K562 (cell line): ENCODE results near the gene TSGA10. TPM values are rescaled to one million over a fixed set of nuclear protein-coding genes. Genes with fewer than 3 reads are reported as not detected.

ENCODE experiments used
- ATAC-seq: fragments of 200-7000 bp; cut with Tn5 transposase; 3 replicates; pipeline ENCODE4 v1.9.1; 2020; ENCODE audit warnings: moderate library complexity
- BruUV-seq: library from RNA; stranded (reverse); fragments of 400-500 nt; replicated peaks from 2 replicates; lab custom pipeline; 2021; lab: Mats Ljungman, UMichigan
- CTCF ChIA-PET: fragments of 300-600 bp; formaldehyde crosslinking; extraction: SDS; loops from one replicate; lab custom pipeline; 2021; ENCODE audit warnings: low intra/inter-chr PET ratio; lab: Yijun Ruan, JAX
- POLR2A ChIA-PET: fragments of 300-600, 350-650 bp; sonication (Branson Sonifier 250); formaldehyde crosslinking; extraction: SDS; loops from one replicate; lab custom pipeline; 2021; ENCODE audit warnings: antibody characterized with exemption, inconsistent platforms; lab: Yijun Ruan, JAX
- DNase-seq, 4 experiments: peaks; one replicate each; pipeline versions ENCODE4 v3.0.0 to v3.0.0-alpha.2; 2011 to 2018; ENCODE audit warnings: low spot score in 3 of 4, mixed read lengths in 3 of 4; ENCODE audit errors: extremely low read depth in 1 of 4
- FAIRE-seq: peaks from 2 replicates; lab custom pipeline; 2011; peaks lifted over from hg19 to GRCh38; lab: Jason Lieb, UNC
- H2AFZ ChIP-seq: 2 replicates; pipeline ENCODE4 v1.6.0; 2011; ENCODE audit warnings: low read depth, low read length, control low read depth, inconsistent platforms
- H3K27ac ChIP-seq: fragments of 200-600 bp; 3 replicates; pipeline ENCODE4 v1.8.0; 2011; ENCODE audit warnings: low read depth, mild to moderate bottlenecking, control low read depth, inconsistent platforms, low read length, moderate library complexity, mixed read lengths; ENCODE audit errors: extremely low read depth
- H3K27me3 ChIP-seq, 2 experiments: fragments of 300-600 bp in 1 of 2; 2 replicates in 1 of 2; 3 replicates in 1 of 2; pipeline versions ENCODE4 v1.6.0 to v1.8.0; 2011; ENCODE audit warnings: inconsistent platforms in 2 of 2, low read length in 2 of 2, mild to moderate bottlenecking in 1 of 2, mixed read lengths in 1 of 2, moderate library complexity in 1 of 2; ENCODE audit not compliant: control insufficient read depth in 2 of 2, insufficient read depth in 2 of 2
- H3K36me3 ChIP-seq: fragments of 300-600 bp; 3 replicates; pipeline ENCODE4 v1.8.0; 2011; ENCODE audit warnings: mild to moderate bottlenecking, low read length, inconsistent platforms; ENCODE audit not compliant: control insufficient read depth, insufficient read depth
- H3K4me1 ChIP-seq, 2 experiments: fragments of 200-600 bp in 1 of 2; replicated peaks in 1 of 2; 2 replicates in 1 of 2; 3 replicates in 1 of 2; pipeline versions ENCODE4 v1.5.1 to v1.8.0; 2011; ENCODE audit warnings: inconsistent platforms in 2 of 2, low read length in 2 of 2, mild to moderate bottlenecking in 1 of 2, mixed read lengths in 1 of 2, moderate library complexity in 1 of 2; ENCODE audit not compliant: control insufficient read depth in 2 of 2, insufficient read depth in 2 of 2
- H3K4me2 ChIP-seq: 2 replicates; pipeline ENCODE4 v1.6.1; 2011; ENCODE audit warnings: low read length, control low read depth, inconsistent platforms, mixed read lengths; ENCODE audit not compliant: insufficient read depth
- H3K4me3 ChIP-seq: fragments of 200-600 bp; sonication (generic), shearing (Covaris generic); 2 replicates; pipeline ENCODE4 v1.5.1; 2016; ENCODE audit warnings: control low read depth, inconsistent platforms
- H3K79me2 ChIP-seq: fragments of 200-600 bp; 3 replicates; pipeline ENCODE4 v1.8.0; 2011; ENCODE audit warnings: low read length, inconsistent platforms; ENCODE audit not compliant: control insufficient read depth, insufficient read depth
- H3K9ac ChIP-seq, 2 experiments: 2 replicates each; pipeline versions ENCODE4 v1.6.0 to v1.6.1; 2011; ENCODE audit warnings: low read depth in 2 of 2, low read length in 2 of 2, control low read depth in 1 of 2, inconsistent platforms in 1 of 2, mild to moderate bottlenecking in 1 of 2, mixed read lengths in 1 of 2; ENCODE audit not compliant: insufficient read depth in 1 of 2
- H3K9me1 ChIP-seq: one replicate; pipeline ENCODE4 v1.6.0; 2011; ENCODE audit warnings: inconsistent platforms, mild to moderate bottlenecking, low read length, moderate library complexity; ENCODE audit not compliant: control insufficient read depth, insufficient read depth
- H3K9me3 ChIP-seq: replicated peaks from 2 replicates; pipeline ENCODE4 v1.5.1; 2011; ENCODE audit warnings: low read depth, low read length, inconsistent platforms; ENCODE audit not compliant: control insufficient read depth, insufficient read depth
- H4K20me1 ChIP-seq: replicated peaks from 2 replicates; pipeline ENCODE4 v1.6.1; 2011; ENCODE audit warnings: low read length, inconsistent platforms, mixed read lengths; ENCODE audit not compliant: control insufficient read depth, insufficient read depth
- CBX1 ChIP-seq: sonication (generic); IDR thresholded peaks from 2 replicates; pipeline ENCODE4 v1.6.1; 2016; ENCODE audit warnings: antibody characterized with exemption, low read depth, mild to moderate bottlenecking
- EP300 ChIP-seq: IDR thresholded peaks from 2 replicates; pipeline ENCODE4 v1.6.1; 2012; ENCODE audit warnings: low read length, improper control_type of control experiment
- HDAC3 ChIP-seq: fragments of 450-650 bp; IDR thresholded peaks from 2 replicates; pipeline ENCODE4 v1.6.1; 2018; ENCODE audit warnings: borderline replicate concordance, mild to moderate bottlenecking, moderate library complexity; ENCODE audit not compliant: partially characterized antibody
- LEF1 ChIP-seq: fragments of 450-650 bp; IDR thresholded peaks from 2 replicates; pipeline ENCODE4 v1.6.1; 2016; ENCODE audit warnings: mild to moderate bottlenecking
- RHOXF2B ChIP-seq: fragments of 250-450 bp; sonication (Bioruptor Pico); conservative IDR thresholded peaks from 2 replicates; pipeline ENCODE4 v1.5.1; 2021
- STAT5B ChIP-seq: fragments of 250-450 bp; sonication (Bioruptor Pico); IDR thresholded peaks from 2 replicates; pipeline ENCODE4 v1.8.0; 2021; ENCODE audit warnings: mild to moderate bottlenecking, inconsistent platforms
- TAF1 ChIP-seq: IDR thresholded peaks from 2 replicates; pipeline ENCODE4 v1.6.1; 2011; ENCODE audit warnings: mild to moderate bottlenecking, low read length, moderate library complexity; ENCODE audit not compliant: insufficient read depth, control insufficient read depth, severe bottlenecking; ENCODE audit errors: extremely low read depth
- YBX1 ChIP-seq: fragments of 450-650 bp; IDR thresholded peaks from 2 replicates; pipeline ENCODE4 v1.7.1; 2016; ENCODE audit warnings: mild to moderate bottlenecking
- WGBS: fragments of 100-300 bp; shearing (Covaris generic); methylation state at CpG from one replicate; pipeline ENCODE4 v1.1.6; 2016; ENCODE audit warnings: low coverage, mixed read lengths; ENCODE audit not compliant: insufficient coverage; ENCODE audit errors: missing lambda C conversion rate; 5-methylcytosine and 5-hydroxymethylcytosine counted together
- in situ Hi-C: fragments of 300-500 bp; cut with MboI; formaldehyde crosslinking; loops from 4 replicates; pipeline ENCODE4 v1.15.0; 2018; ENCODE audit warnings: inconsistent platforms, mixed read lengths
- intact Hi-C: fragments of 100-400 bp; cut with micrococcal nuclease; formaldehyde crosslinking; loops from 2 replicates; pipeline ENCODE4 v1.14.2; 2022
- polyA plus RNA-seq, 8 experiments: library from polyadenylated mRNA; depleted of rRNA in 4 of 8; stranded (reverse) in 5 of 8; unstranded in 3 of 8; fragments of >200 nt; fragmentation: Nextera tagmentation in 2 of 8; fragmentation: Illumina TruSeq in 1 of 8; extraction: Ambion mirVana in 2 of 8; extraction: Trizol in 1 of 8; gene quantifications; 2 replicates each; pipeline versions ENCODE4 v1.2.1 to v1.2.3, GENCODE V29; 2011 to 2014; ENCODE audit warnings: inconsistent platforms in 1 of 8, missing spikeins in 1 of 8
- total RNA-seq, 7 experiments: library from RNA; depleted of rRNA in 6 of 7; stranded (reverse); fragments of >200 nt in 6 of 7; fragmentation: Illumina TruSeq in 2 of 7; extraction: Trizol in 2 of 7; gene quantifications; 2 replicates each; pipeline versions ENCODE4 v1.2.1 to v1.2.3, GENCODE V29; 2011 to 2021; ENCODE audit warnings: low replicate concordance in 1 of 7
- TF ChIP-seq, protein P1 (sequence below): sonication (generic); formaldehyde crosslinking; IDR thresholded peaks from 2 replicates; pipeline ENCODE4 v1.8.0; 2022; ENCODE audit warnings: missing genetic modification reagents, mild to moderate bottlenecking, moderate library complexity, borderline replicate concordance
- TF ChIP-seq, protein P2 (sequence below): fragments of 250-450 bp; sonication (Bioruptor Pico); IDR thresholded peaks from 2 replicates; pipeline ENCODE4 v1.8.0; 2022; ENCODE audit warnings: inconsistent platforms
- TF ChIP-seq, protein P3 (sequence below): fragments of 450-650 bp; IDR thresholded peaks from 2 replicates; pipeline ENCODE4 v1.6.1; 2017; ENCODE audit warnings: antibody characterized with exemption
- TF ChIP-seq, protein P4 (sequence below): IDR thresholded peaks from 2 replicates; pipeline ENCODE4 v1.6.1; 2011; ENCODE audit warnings: borderline replicate concordance, low read depth, mild to moderate bottlenecking, moderate library complexity, low read length; ENCODE audit not compliant: insufficient read depth, poor library complexity, severe bottlenecking
- TF ChIP-seq, protein P5 (sequence below), 3 experiments: fragments of 200-800 bp in 1 of 3; sonication (Bioruptor generic) in 1 of 3; sonication (generic) in 1 of 3; formaldehyde crosslinking in 1 of 3; IDR thresholded peaks; 2 replicates each; pipeline versions ENCODE4 v1.6.1 to v1.8.0; 2016 to 2022; ENCODE audit warnings: mild to moderate bottlenecking in 2 of 3, missing compliant biosample characterization in 2 of 3, missing genetic modification characterization in 2 of 3, missing genetic modification reagents in 1 of 3

TSGA10 gene
- total and polyA plus RNA-seq, 9 of the 15 experiments (the other 6 are each of a cell fraction or from before 2014, with no cell fraction given), result 2.1 to 11.3 (median 3.2) TPM

DNA sequence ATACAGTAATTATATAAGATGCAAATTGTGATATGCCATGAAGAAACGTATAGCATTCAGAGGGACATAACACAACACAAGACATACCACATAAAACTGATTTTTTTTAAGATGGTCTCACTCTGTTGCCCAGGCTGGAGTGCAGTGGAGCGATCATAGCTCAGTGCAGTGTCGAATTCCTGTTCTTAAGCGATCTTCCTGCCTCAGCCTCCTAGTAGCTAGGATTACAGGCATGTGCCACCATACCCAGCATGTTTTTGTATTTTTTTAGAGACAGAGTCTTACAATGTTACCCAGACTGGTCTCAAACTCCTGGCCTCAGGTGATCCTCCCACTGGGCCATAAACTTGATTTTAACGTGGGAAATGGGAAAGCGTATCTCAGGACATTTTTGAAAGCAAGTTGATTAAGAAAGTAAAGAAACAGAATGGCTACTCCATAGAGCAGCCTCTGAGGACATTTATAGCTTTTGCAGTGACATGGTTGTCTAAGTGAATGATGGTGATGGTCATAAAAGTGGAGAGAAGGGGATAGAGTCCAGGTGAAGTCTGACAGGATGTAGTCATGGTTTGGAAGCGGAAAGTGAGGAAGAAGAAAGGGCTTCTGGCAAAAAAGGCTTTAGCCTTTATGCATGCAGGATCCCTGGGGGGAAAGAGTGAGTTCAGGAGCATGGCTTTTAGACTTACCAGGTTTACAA is 2.4 kb downstream of the TSGA10 start:
- intact Hi-C loops (no loop called here), in situ Hi-C loops (no loop called here)
- Histone ChIP-seq H3K27ac (no peak overlapping the region), H2AFZ (no peak overlapping the region), H3K4me1 (peaks cover 11 to 21% of the 10 kb centered on the region in 2 experiments; a peak in 4 of 5 replicates), H3K4me2 (no peak overlapping the region), H3K79me2 (peaks cover 32% of the 10 kb centered on the region), H3K9ac (no peak overlapping the region), H3K4me3 (no peak overlapping the region), H3K27me3 (no peaks in the 10 kb centered on the region), H4K20me1 (no peaks in the 10 kb centered on the region), H3K36me3 (peaks cover 16% of the 10 kb centered on the region), H3K9me1 (no peaks in the 10 kb centered on the region), H3K9me3 (no peaks in the 10 kb centered on the region)
- WGBS, result 78% methylated on average over 7 of the region's 7 CpGs
- BruUV-seq, result no TSS peak
- no peak for DNase-seq
- FAIRE-seq, result no peak
- CTCF ChIA-PET, result no interaction called here
- no peak for ATAC-seq
- POLR2A ChIA-PET, result interaction anchor here (0.6 to 0.7 kb wide), 2 partner anchors 10 to 196 kb away, joined by 4 read pairs; partner anchors contain the start of gene C2orf15
- TF ChIP-seq, protein P1, sequence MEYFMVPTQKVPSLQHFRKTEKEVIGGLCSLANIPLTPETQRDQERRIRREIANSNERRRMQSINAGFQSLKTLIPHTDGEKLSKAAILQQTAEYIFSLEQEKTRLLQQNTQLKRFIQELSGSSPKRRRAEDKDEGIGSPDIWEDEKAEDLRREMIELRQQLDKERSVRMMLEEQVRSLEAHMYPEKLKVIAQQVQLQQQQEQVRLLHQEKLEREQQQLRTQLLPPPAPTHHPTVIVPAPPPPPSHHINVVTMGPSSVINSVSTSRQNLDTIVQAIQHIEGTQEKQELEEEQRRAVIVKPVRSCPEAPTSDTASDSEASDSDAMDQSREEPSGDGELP (CRISPR knock-in tag), result no peak
- no peak for TF ChIP-seq RHOXF2B (CRISPR knock-in tag)
- TF ChIP-seq, protein P2, sequence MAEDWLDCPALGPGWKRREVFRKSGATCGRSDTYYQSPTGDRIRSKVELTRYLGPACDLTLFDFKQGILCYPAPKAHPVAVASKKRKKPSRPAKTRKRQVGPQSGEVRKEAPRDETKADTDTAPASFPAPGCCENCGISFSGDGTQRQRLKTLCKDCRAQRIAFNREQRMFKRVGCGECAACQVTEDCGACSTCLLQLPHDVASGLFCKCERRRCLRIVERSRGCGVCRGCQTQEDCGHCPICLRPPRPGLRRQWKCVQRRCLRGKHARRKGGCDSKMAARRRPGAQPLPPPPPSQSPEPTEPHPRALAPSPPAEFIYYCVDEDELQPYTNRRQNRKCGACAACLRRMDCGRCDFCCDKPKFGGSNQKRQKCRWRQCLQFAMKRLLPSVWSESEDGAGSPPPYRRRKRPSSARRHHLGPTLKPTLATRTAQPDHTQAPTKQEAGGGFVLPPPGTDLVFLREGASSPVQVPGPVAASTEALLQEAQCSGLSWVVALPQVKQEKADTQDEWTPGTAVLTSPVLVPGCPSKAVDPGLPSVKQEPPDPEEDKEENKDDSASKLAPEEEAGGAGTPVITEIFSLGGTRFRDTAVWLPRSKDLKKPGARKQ (CRISPR knock-in tag), result no peak
- TF ChIP-seq STAT5B (CRISPR knock-in tag), result no peak
- TF ChIP-seq, protein P3, sequence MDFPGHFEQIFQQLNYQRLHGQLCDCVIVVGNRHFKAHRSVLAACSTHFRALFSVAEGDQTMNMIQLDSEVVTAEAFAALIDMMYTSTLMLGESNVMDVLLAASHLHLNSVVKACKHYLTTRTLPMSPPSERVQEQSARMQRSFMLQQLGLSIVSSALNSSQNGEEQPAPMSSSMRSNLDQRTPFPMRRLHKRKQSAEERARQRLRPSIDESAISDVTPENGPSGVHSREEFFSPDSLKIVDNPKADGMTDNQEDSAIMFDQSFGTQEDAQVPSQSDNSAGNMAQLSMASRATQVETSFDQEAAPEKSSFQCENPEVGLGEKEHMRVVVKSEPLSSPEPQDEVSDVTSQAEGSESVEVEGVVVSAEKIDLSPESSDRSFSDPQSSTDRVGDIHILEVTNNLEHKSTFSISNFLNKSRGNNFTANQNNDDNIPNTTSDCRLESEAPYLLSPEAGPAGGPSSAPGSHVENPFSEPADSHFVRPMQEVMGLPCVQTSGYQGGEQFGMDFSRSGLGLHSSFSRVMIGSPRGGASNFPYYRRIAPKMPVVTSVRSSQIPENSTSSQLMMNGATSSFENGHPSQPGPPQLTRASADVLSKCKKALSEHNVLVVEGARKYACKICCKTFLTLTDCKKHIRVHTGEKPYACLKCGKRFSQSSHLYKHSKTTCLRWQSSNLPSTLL, result no peak
- no peak for TF ChIP-seq TAF1
- TF ChIP-seq HDAC3, result no peak
- no peak for TF ChIP-seq LEF1
- no peak for TF ChIP-seq EP300
- TF ChIP-seq, protein P4, sequence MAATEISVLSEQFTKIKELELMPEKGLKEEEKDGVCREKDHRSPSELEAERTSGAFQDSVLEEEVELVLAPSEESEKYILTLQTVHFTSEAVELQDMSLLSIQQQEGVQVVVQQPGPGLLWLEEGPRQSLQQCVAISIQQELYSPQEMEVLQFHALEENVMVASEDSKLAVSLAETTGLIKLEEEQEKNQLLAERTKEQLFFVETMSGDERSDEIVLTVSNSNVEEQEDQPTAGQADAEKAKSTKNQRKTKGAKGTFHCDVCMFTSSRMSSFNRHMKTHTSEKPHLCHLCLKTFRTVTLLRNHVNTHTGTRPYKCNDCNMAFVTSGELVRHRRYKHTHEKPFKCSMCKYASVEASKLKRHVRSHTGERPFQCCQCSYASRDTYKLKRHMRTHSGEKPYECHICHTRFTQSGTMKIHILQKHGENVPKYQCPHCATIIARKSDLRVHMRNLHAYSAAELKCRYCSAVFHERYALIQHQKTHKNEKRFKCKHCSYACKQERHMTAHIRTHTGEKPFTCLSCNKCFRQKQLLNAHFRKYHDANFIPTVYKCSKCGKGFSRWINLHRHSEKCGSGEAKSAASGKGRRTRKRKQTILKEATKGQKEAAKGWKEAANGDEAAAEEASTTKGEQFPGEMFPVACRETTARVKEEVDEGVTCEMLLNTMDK, result no peak
- TF ChIP-seq, protein P5, sequence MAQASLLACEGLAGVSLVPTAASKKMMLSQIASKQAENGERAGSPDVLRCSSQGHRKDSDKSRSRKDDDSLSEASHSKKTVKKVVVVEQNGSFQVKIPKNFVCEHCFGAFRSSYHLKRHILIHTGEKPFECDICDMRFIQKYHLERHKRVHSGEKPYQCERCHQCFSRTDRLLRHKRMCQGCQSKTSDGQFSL (CRISPR knock-in tag; IDR thresholded peaks at IDR 0.05), result no peak
- TF ChIP-seq, protein P5 (tag; IDR thresholded peaks at IDR 0.05), result no peak
- TF ChIP-seq YBX1, result no peak
- TF ChIP-seq CBX1, result no peak
